Testis (tissue), 3 donors: Measurements from ENCODE around the gene ZNF148. TPM values are rescaled to one million over a fixed set of nuclear protein-coding genes. Genes with fewer than 3 reads are reported as not detected.

Experiments used
- DNase-seq: peaks from one replicate; pipeline ENCODE4 v3.0.0-alpha.2; 2019
- H3K27ac ChIP-seq, 2 donors: fragments of 200-600 bp; sonication (generic); one replicate each; pipeline ENCODE4 v1.5.1; 2019
- H3K27me3 ChIP-seq: fragments of 200-600 bp; sonication (generic); one replicate; pipeline ENCODE4 v1.5.1; 2019
- H3K36me3 ChIP-seq: fragments of 200-600 bp; sonication (generic); one replicate; pipeline ENCODE4 v1.5.1; 2017; ENCODE audit warnings: low read depth; ENCODE audit errors: missing control alignments
- H3K4me1 ChIP-seq: fragments of 200-600 bp; sonication (generic); one replicate; pipeline ENCODE4 v1.5.1; 2019
- H3K4me3 ChIP-seq, 2 donors: fragments of 200-600 bp; sonication (generic); one replicate each; pipeline ENCODE4 v1.5.1; 2017 to 2019
- H3K9me3 ChIP-seq: fragments of 200-600 bp; sonication (generic); one replicate; pipeline ENCODE4 v1.5.1; 2017
- CTCF ChIP-seq, 3 experiments: fragments of 450-650 bp in 2 of 3; fragments of 200-600 bp in 1 of 3; sonication (generic) in 1 of 3; IDR thresholded peaks; one replicate each; pipeline ENCODE4 v1.5.1; 2016 to 2019; ENCODE audit warnings: antibody characterized with exemption in 3 of 3, mild to moderate bottlenecking in 2 of 3, moderate library complexity in 1 of 3
- POLR2A ChIP-seq: fragments of 450-650 bp; IDR thresholded peaks from one replicate; pipeline ENCODE4 v1.6.1; 2017; ENCODE audit warnings: antibody characterized with exemption, mild to moderate bottlenecking, moderate library complexity
- WGBS, 2 donors: methylation state at CpG; one replicate each; pipeline ENCODE4 v1.1.5; 2018; 5-methylcytosine and 5-hydroxymethylcytosine counted together
- intact Hi-C: fragments of 100-400 bp; cut with DNase I; formaldehyde crosslinking; loops from one replicate; pipeline ENCODE4 v1.15.1; 2023; ENCODE audit warnings: low total_unique reads
- polyA plus RNA-seq: library from polyadenylated mRNA; stranded (reverse); fragments of 350-450 nt; fragmentation: Illumina TruSeq; extraction: RNeasy Lipid Tissue Mini Kit (QIAGEN cat#74804); gene quantifications from one replicate; pipeline ENCODE4 v1.2.3, GENCODE V29; 2014; ENCODE audit warnings: low read depth, low replicate concordance; ENCODE audit not compliant: insufficient read depth
- total RNA-seq, 2 donors: library from RNA; depleted of rRNA; stranded (reverse); fragments of >200 nt; gene quantifications; one replicate each; pipeline ENCODE4 v1.2.3, GENCODE V29; 2016

Gene ZNF148
- total and polyA plus RNA-seq, 3 donors from 2014 or later, result 17.6 to 33.6 (median 29.7) TPM

GRCh38 chr3:125366132-125366531 lies 9.0 kb downstream of the ZNF148 start:
- Histone ChIP-seq H3K27ac (no peak overlapping the region), H3K4me1 (peaks cover 7% of the 10 kb centered on the region), H3K36me3 (no peaks in the 10 kb centered on the region), H3K27me3 (no peaks in the 10 kb centered on the region), H3K4me3 (no peak overlapping the region), H3K9me3 (no peaks in the 10 kb centered on the region)
- intact Hi-C loops, result no loop called here
- 72 to 73% methylated on average over 2 of the region's 2 CpGs for WGBS, 2 donors
- DNase-seq, result no peak
- TF ChIP-seq POLR2A (no peak), CTCF (IDR thresholded peaks at IDR 0.05) (no peak)

- TF ChIP-seq POLR2A (no peak), CTCF (IDR thresholded peaks at IDR 0.05) (no peak)
- no peak overlapping the region for H3K27ac ChIP-seq
- H3K27me3 ChIP-seq, result no peaks in the 10 kb centered on the region
- H3K9me3 ChIP-seq, result no peaks in the 10 kb centered on the region
- DNase-seq, result no peak
- intact Hi-C loops, result no loop called here
- 93 to 98% methylated on average over 9 of the region's 9 CpGs for WGBS, 2 donors
- H3K36me3 ChIP-seq, result no peaks in the 10 kb centered on the region
- peaks cover 21% of the 10 kb centered on the region for H3K4me1 ChIP-seq
- no peak overlapping the region for H3K4me3 ChIP-seq
Observed at GRCh38 chr3:125359700-125360099, 15.4 kb downstream of the ZNF148 start.

GRCh38 chr3:125358923-125359322 lies 16.2 kb downstream of the ZNF148 start:
- TF ChIP-seq POLR2A, result no peak
- Histone ChIP-seq H3K4me3 (no peak overlapping the region), H3K27me3 (no peaks in the 10 kb centered on the region), H3K27ac (no peak overlapping the region), H3K36me3 (no peaks in the 10 kb centered on the region), H3K9me3 (no peaks in the 10 kb centered on the region), H3K4me1 (peaks cover 21% of the 10 kb centered on the region)
- no peak for DNase-seq
- intact Hi-C loops, result no loop called here

- no peaks in the 10 kb centered on the region for H3K9me3 ChIP-seq
- H3K4me1 ChIP-seq, result peaks cover 21% of the 10 kb centered on the region
- TF ChIP-seq CTCF (IDR thresholded peaks at IDR 0.05), result no peak
- no peak for TF ChIP-seq POLR2A
- H3K36me3 ChIP-seq, result no peaks in the 10 kb centered on the region
- intact Hi-C loops, result no loop called here
- no peak for DNase-seq
- WGBS, 2 donors, result 68 to 84% methylated on average over 11 of the region's 11 CpGs
- H3K4me3 ChIP-seq, result peak overlapping the region; percentile 56 to 62
- peak overlapping the region in 1 of 2 donors; percentile 18 for H3K27ac ChIP-seq
- no peaks in the 10 kb centered on the region for H3K27me3 ChIP-seq
Observed at GRCh38 chr3:125357837-125358236, 17.3 kb downstream of the ZNF148 start.

- H3K9me3 ChIP-seq, result no peaks in the 10 kb centered on the region
- H3K27ac ChIP-seq, result peak overlapping the region; percentile 16 to 18
- H3K4me1 ChIP-seq, result peaks cover 21% of the 10 kb centered on the region
- peak; percentile 74 for DNase-seq
- peak overlapping the region; percentile 56 to 62 for H3K4me3 ChIP-seq
- intact Hi-C loops, result no loop called here
- TF ChIP-seq CTCF (IDR thresholded peaks at IDR 0.05), result no peak
- no peak for TF ChIP-seq POLR2A
- WGBS, 2 donors, result 0 to 3% methylated on average over 22 to 52 of the region's 52 CpGs
- H3K27me3 ChIP-seq, result no peaks in the 10 kb centered on the region
- H3K36me3 ChIP-seq, result no peaks in the 10 kb centered on the region
Observed at GRCh38 chr3:125357032-125357658, 18.0 kb downstream of the ZNF148 start.
